GM19328 (cell line): ENCODE data around the gene COL10A1.

Experiments
- ATAC-seq: cut with Tn5 transposase; IDR thresholded peaks from one replicate; pipeline ENCODE4 v1.9.1; 2021; ENCODE audit warnings: mild to moderate bottlenecking, moderate library complexity; ENCODE audit not compliant: unreplicated experiment

COL10A1 gene

GRCh38 chr6:116088946-116089345 lies 37.0 kb downstream of the COL10A1 start:
- no peak for ATAC-seq

- peak; percentile 93 for ATAC-seq
Measured at GRCh38 chr6:116087437-116088027, 38.4 kb downstream of the COL10A1 start.

- ATAC-seq, result no peak
Measured at GRCh38 chr6:116084284-116084683, 41.6 kb downstream of the COL10A1 start.

GRCh38 chr6:116083052-116083451 lies 42.9 kb downstream of the COL10A1 start:
- ATAC-seq, result no peak

DNA sequence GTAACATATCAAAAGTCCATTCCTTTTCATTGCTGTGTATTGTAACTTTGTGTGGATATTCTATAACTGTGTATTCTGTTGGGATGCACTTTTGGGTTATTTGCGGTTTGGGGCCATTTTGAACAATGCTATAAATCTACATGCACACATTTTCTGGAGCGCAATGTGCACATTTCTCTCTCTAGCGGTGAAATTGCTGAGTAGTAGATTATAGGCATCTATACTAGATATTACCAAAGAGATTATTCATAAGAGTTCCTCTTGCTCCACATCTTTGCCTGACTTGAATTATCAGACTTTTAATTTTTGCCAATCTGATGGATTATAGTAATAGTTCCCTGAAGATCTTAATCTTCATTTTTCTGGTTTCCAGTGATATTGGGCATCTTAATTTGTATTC lies 47.0 kb downstream of the COL10A1 start:
- no peak for ATAC-seq

- no peak for ATAC-seq
Measured at GRCh38 chr6:116078522-116078921, 47.4 kb downstream of the COL10A1 start.

DNA sequence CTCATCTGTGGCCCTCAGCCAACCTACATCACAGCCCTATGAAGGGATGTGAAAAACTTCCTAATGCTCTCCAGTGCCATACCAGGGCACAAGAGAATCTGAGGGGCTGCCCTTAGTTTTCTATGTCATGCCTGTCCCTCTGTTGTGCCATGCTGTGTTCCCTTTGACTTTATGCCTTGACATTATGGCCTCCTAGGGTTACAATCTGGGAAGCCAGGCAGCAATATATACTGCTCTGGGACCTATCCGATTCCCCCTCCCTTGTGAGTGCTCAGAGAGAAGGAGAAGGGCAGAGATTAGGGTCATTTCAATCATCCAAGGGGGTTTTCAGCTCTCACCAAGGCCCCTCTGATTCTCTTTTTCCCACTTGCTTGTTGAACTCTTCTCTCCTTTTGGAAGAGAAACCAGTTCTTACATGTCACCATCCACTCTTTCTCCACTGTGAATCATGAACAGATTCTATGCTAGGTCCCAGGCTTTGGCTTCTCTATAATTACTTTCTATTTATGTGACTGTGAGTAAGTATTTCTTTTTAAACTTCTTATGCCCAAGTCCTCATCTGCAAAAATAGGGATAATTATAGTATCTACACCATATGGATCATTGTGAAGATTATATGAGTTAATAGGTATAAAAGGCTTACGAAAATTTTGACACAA lies 51.1 kb downstream of the COL10A1 start:
- no peak for ATAC-seq

DNA sequence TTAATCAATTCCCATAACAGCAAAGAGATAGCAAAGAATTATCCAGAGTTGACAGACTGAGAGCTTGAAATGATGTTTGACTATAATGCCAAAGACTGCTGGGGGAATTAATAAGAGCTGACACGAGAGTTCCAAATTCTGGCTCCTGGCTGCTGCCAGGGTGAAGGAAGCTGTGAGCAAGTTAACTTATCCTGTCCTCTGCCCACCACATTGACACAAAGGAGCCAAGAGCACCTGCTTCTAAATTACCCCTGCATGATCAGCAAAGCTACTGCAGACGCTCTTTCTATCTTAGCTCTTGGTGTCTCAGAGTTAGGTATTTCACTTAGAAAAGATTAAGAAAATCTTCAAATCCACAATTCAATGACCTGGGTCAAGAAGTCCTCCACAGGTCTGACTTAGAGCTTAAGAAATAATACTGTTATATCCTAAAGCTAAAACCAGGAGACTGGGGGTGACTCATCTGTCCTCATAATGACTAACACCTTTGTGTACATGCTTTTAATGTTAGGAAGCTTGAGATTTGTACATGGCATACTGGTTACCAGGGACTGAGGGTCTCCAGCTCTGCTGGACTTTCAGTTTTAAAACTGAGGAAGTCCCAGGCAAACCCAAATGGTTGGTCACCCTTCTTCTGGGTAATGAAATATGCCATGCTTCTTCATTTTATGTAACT lies 52.0 kb downstream of the COL10A1 start:
- no peak for ATAC-seq

DNA sequence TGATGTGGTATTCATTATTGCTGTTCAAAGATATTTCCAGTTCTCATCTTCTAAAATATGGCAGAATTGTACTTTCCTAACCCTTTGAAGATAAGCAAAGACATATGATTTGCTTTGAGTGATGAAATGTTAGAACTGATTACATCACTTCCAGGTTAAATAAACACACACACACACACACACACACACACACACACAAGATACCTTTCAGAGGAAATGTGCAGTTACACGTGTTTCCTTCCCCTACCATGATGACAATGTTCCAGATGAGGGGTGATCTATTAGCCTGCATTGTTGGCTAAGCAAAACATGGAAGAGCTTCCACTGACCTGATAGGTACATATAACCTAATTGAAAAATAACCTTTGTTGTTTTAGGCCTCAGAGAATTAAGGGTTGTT lies 53.6 kb downstream of the COL10A1 start:
- ATAC-seq, result no peak

DNA sequence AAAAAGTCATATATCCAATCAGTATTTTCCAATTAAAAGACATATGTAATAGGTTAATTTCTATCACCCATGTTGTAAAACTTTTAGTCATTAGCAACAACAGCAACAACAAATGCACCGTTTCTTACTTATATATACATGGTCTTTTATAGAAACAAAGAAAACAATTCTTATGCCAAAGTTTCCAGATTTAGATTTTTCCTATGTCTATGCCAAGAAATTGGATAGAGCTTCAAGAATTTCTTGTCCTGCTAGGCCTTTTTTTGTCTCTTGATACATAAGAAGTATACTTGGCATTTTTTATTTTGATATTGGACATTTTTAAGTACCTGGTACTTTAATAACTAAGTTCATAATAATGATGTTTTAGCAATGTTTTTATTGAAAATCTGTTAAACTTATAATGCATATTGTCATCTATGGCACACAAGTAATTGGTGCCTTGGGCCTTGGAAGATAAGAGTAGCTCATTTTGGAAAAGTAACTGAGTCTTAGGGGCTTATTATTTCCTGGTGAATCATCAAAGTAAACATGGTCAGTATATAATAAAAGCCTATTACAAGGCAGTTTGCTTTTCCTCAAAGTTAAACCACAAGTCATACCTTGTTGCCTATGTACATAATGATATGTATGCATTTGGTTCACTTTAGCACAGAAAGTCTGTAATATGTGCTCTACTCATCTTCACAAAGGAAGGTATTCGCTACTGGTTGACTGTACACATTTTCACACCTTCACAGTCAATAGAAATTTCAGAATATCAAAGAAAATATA lies 55.1 kb downstream of the COL10A1 start:
- no peak for ATAC-seq

GRCh38 chr6:116070101-116070500 lies 55.8 kb downstream of the COL10A1 start:
- ATAC-seq, result no peak
